Gastrocnemius medialis (tissue), 4 donors: ENCODE data around the gene HOXA3.

Experiments
- POLR2A ChIP-seq, 2 donors: fragments of 450-650 bp; IDR thresholded peaks; one replicate each; pipeline ENCODE4 v1.6.1; 2017; ENCODE audit warnings: antibody characterized with exemption in 2 of 2, mild to moderate bottlenecking in 2 of 2, moderate library complexity in 2 of 2
- TF ChIP-seq, protein P1 (sequence below), 5 experiments: fragments of 450-650 bp in 3 of 5; fragments of 200-600 bp in 2 of 5; sonication (generic) in 2 of 5; IDR thresholded peaks in 4 of 5; conservative IDR thresholded peaks in 1 of 5; 1 replicate in 4 of 5; 2 replicates in 1 of 5; pipeline ENCODE4 v1.5.1; 2016 to 2019; ENCODE audit warnings: antibody characterized with exemption in 5 of 5, mild to moderate bottlenecking in 3 of 5, moderate library complexity in 3 of 5

DNA sequence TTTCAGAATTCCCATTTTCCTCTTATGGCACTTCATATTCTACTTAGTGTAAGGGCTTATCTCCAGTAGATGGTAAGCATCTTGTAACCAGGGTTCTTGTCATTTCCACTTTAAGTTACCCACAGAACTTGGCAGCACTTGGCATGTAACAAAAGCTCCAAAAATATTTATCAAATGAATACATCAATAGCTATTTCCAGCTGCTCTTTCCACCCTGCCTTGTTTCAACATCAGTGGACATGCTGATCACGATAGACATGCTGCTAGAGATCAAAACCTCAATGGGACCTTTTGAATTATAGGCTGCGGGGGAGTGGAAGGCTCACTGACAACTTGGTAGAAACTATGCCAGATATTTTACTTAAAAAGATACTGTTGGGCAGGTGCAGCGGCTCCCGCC is 89.4 kb downstream of the HOXA3 start:
- TF ChIP-seq, protein P1, sequence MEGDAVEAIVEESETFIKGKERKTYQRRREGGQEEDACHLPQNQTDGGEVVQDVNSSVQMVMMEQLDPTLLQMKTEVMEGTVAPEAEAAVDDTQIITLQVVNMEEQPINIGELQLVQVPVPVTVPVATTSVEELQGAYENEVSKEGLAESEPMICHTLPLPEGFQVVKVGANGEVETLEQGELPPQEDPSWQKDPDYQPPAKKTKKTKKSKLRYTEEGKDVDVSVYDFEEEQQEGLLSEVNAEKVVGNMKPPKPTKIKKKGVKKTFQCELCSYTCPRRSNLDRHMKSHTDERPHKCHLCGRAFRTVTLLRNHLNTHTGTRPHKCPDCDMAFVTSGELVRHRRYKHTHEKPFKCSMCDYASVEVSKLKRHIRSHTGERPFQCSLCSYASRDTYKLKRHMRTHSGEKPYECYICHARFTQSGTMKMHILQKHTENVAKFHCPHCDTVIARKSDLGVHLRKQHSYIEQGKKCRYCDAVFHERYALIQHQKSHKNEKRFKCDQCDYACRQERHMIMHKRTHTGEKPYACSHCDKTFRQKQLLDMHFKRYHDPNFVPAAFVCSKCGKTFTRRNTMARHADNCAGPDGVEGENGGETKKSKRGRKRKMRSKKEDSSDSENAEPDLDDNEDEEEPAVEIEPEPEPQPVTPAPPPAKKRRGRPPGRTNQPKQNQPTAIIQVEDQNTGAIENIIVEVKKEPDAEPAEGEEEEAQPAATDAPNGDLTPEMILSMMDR (IDR thresholded peaks at IDR 0.05 in 4 of 5, conservative IDR thresholded peaks at IDR 0.05 in 1 of 5), result no peak
- no peak for TF ChIP-seq POLR2A (IDR thresholded peaks at IDR 0.05)
